ENCODE results near the gene TRAF2.

The TRAF2 gene

DNA sequence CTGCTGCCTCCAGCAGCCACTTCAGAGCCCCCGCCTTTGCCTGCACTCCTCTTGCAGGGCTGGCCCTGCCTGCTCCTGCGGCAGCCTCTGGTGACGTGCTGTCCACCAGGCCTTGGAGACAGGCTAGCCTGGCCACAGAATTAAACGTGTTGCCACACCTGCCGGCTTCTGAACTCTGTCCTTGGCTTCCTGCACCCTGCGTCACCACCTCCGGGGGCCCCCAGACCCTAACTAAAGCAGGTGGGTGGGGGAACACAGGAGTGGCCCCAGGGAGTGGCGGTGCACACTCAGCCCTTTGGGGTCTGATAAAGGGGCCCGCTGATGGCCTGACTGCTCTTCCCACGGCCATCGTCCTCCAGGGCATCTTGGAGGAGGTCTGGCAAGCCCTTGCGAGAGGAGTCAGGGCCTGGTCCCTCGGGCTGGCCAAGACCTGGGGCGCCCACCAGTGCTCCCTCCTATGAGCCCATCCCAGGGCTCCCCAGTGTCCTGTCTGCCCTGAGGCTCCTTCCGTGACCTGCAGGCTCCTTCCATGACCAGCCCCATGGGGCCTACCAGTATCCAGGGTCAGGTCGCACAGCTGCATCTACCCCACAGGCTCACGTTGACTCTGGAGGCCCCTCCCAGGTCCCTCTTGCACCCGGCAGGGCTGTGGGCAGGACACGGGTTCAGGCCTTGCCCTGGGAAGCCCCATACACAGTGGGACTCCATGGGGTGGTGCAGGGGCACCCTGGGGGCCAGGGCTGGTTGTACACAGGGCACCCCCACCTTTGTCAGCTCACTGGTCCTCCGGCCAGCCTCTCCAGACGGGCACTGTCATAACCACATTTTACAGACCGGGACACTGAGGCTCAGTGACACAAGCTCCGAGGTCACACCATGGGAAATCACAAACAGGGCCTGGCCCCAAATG, 35.2 kb upstream of the TRAF2 start:
- no peaks in the 10 kb centered on the region for H4K20me1 ChIP-seq (ENCODE audit: insufficient read depth, low read length)
- H3K4me2 ChIP-seq (ENCODE audit: low read length), result no peak overlapping the region
- no peak overlapping the region for H2AFZ ChIP-seq (ENCODE audit: low read length)
- H3K79me2 ChIP-seq (ENCODE audit: insufficient read depth, low read length), result no peaks in the 10 kb centered on the region
- H3K27ac ChIP-seq (ENCODE audit: low read depth, low read length, poor library complexity, severe bottlenecking), result no peak overlapping the region
- no peaks in the 10 kb centered on the region for H3K9me3 ChIP-seq (ENCODE audit: low read length)
- H3K4me1 ChIP-seq (ENCODE audit: insufficient read depth, low read length, severe bottlenecking), result peaks cover 7% of the 10 kb centered on the region
- H3K36me3 ChIP-seq (ENCODE audit: insufficient read depth, low read length), result peaks cover 9% of the 10 kb centered on the region; the same call in 1 of the 2 replicates
- H3K4me3 ChIP-seq (ENCODE audit: low read depth, low read length, poor library complexity, severe bottlenecking), result no peak overlapping the region
- H3K9ac ChIP-seq (ENCODE audit: low read length), result no peak overlapping the region
- H3F3A ChIP-seq (ENCODE audit: insufficient read depth, low read length), result no peaks in the 10 kb centered on the region
- H3K27me3 ChIP-seq (ENCODE audit: insufficient read depth, low read length), result no peaks in the 10 kb centered on the region
- no peaks in the 10 kb centered on the region for H3K9me2 ChIP-seq (ENCODE audit: low read depth, low read length)
- TF ChIP-seq, protein P1, sequence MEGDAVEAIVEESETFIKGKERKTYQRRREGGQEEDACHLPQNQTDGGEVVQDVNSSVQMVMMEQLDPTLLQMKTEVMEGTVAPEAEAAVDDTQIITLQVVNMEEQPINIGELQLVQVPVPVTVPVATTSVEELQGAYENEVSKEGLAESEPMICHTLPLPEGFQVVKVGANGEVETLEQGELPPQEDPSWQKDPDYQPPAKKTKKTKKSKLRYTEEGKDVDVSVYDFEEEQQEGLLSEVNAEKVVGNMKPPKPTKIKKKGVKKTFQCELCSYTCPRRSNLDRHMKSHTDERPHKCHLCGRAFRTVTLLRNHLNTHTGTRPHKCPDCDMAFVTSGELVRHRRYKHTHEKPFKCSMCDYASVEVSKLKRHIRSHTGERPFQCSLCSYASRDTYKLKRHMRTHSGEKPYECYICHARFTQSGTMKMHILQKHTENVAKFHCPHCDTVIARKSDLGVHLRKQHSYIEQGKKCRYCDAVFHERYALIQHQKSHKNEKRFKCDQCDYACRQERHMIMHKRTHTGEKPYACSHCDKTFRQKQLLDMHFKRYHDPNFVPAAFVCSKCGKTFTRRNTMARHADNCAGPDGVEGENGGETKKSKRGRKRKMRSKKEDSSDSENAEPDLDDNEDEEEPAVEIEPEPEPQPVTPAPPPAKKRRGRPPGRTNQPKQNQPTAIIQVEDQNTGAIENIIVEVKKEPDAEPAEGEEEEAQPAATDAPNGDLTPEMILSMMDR (IDR thresholded peaks at IDR 0.05; ENCODE audit: low read length), result no peak
- no peak for TF ChIP-seq EZH2 (IDR thresholded peaks at IDR 0.05; ENCODE audit: borderline replicate concordance, low read length)

DNA sequence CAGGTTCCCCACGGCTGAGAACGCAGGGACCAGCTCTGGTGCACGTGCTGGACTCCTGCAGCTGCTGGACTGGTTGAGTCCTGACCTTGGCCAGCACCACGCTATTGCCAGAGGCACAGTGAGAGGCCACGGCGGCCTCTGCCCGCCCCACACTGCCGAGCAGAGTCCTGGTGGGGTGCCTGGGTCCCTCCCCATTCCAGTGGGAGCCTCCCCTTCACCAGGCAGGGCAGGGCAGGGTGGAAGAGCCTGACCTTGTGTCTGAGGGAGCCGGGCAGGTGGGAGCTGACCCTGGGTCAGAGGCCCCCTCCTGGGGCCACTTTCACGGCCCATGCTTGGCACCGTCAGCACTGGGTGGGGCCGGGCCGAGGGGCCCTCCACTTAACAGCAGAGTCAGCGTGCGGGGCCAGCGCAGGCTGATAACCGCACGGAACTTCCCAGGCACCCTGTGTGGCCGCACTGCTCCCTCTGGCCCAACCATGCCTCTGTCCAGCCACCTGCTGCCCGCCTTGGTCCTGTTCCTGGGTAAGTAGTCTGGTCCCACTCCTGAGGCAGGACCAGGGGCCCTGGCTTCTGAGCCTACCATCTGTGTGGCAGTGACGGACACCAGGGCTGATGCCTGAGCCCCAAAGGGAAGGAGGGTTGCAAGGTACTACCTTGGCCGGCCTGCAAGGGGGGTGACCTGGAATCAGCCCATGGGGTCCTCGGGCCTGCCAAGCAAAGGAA, 34.2 kb upstream of the TRAF2 start, which contains the start of gene MAMDC4:
MAMDC4 (plus strand) TSS at position 406 of the 723 bp plus-strand sequence; CDS start at position 477, 71 bp downstream.
- no peaks in the 10 kb centered on the region for H3K79me2 ChIP-seq (ENCODE audit: insufficient read depth, low read length)

More for the DNA sequence above, 34.2 kb upstream of the TRAF2 start, which contains the start of gene MAMDC4:
- Histone ChIP-seq H3K4me3 (ENCODE audit: low read depth, low read length, poor library complexity, severe bottlenecking) (no peak within 1 kb of the TSS), H4K20me1 (ENCODE audit: insufficient read depth, low read length) (no peaks in the 10 kb centered on the region), H3K4me1 (ENCODE audit: insufficient read depth, low read length, severe bottlenecking) (peaks cover 7% of the 10 kb centered on the region), H3K9ac (ENCODE audit: low read length) (no peak within 1 kb of the TSS), H3F3A (ENCODE audit: insufficient read depth, low read length) (no peaks in the 10 kb centered on the region), H3K4me2 (ENCODE audit: low read length) (no peak within 1 kb of the TSS), H3K9me2 (ENCODE audit: low read depth, low read length) (no peaks in the 10 kb centered on the region), H3K36me3 (ENCODE audit: insufficient read depth, low read length) (peaks cover 9% of the 10 kb centered on the region; the same call in 1 of the 2 replicates), H3K9me3 (ENCODE audit: low read length) (no peaks in the 10 kb centered on the region), H2AFZ (ENCODE audit: low read length) (no peak within 1 kb of the TSS), H3K27ac (ENCODE audit: low read depth, low read length, poor library complexity, severe bottlenecking) (no peak within 1 kb of the TSS), H3K27me3 (ENCODE audit: insufficient read depth, low read length) (no peaks in the 10 kb centered on the region)
- no peak for TF ChIP-seq EZH2 (IDR thresholded peaks at IDR 0.05; ENCODE audit: borderline replicate concordance, low read length)
- TF ChIP-seq, protein P1 (IDR thresholded peaks at IDR 0.05; ENCODE audit: low read length), result no peak
